Anterior cingulate cortex (tissue), 58 donors: Measurements from ENCODE around the gene EDN1.

ENCODE experiments used
- DNase-seq, 58 donors: peaks; one replicate each; lab custom pipeline; 2025; lab: John Stamatoyannopoulos, UW

Gene EDN1

DNA sequence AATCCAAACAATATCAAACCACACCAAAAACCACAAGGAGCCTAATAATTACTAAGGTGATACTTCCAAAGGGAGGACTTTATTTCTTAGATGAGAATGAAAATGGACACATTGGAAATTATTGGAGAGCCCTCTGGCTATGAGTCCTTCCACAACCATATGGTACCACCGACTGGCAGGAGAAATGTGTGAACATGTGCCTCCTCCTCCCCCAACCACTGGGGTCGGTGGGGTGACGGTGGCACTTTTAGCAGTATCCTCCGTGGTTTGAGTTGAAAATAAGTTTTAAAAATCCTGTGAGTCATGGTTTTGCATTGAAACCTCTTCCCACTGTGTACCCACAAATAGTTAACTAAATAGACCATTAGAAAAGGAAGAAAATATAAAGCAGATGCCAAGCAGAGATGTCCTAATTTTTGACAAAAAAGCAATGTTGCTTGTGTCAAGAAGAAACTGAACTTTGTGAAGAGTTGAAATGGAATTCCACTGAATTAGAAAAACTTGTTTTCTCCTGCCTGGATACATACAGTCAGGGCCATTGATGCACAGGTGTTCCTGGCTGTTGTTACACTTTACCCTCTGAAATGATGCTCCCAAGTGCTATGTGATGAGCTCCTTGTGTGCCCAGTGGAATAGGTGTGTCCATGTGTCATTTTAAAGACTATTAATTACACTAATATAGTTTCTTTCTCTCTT, 3.2 kb downstream of the EDN1 start:
- DNase-seq: no peak

DNA sequence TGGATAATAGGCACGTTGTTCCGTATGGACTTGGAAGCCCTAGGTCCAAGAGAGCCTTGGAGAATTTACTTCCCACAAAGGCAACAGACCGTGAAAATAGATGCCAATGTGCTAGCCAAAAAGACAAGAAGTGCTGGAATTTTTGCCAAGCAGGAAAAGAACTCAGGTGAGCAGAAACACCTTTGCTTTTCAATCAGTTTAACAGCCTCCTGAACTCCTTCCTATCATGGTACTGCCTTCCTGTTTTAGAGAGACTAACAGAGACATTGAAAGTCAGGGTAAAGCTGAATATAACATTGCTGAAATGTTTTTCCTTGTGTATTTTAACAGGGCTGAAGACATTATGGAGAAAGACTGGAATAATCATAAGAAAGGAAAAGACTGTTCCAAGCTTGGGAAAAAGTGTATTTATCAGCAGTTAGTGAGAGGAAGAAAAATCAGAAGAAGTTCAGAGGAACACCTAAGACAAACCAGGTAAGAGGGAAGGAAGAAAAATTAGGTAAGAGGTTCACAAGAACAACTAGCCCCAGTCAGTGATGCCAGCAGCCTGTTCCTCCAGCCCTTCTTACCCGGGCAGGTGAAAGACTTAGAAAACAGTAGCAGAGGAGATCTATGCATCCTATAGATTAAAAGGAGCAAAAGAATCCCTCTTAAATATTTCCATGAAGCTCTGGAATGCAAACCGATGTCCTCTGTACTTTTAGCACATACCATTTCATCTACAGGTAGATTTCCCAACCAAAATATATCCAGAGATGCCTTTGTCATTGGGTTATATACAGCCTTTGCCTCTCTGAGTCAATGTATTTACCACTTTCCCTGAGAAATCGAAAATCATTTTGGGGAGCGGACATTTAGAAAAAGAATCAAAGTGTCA, 4.0 kb downstream of the EDN1 start:
- no peak for DNase-seq

DNA sequence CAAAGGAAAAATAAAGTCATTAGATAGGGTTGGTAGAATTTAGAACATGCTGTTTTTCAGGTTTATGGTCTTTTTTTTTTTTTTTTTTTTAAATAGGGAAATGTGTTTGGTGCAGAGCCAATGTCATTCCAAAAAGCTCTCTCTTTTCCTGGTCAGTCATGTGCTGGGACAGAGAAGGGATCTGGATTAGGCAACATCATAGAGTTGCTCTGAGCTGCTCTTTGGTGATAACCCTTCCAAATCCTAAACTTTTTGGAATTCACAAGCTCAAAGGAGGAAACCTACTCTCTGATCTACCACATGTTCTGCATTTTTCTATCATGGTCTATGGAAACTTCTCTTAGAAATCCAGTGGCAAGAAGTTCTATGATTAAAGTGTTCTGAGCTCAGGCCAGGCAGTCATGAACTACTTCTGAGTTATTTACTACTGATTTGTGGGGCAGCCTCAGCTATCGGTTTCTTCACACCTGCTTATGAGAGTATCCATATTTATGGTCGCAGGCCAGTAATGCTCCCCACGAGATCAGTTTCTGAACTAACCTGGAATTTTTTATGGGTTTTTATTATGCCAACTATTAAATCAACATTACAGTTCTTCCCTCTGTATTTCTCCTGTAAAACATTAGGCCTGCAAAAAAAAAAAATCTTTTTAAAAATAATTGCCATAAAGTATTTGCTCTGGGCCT, 4.8 kb downstream of the EDN1 start:
- no peak for DNase-seq

DNA sequence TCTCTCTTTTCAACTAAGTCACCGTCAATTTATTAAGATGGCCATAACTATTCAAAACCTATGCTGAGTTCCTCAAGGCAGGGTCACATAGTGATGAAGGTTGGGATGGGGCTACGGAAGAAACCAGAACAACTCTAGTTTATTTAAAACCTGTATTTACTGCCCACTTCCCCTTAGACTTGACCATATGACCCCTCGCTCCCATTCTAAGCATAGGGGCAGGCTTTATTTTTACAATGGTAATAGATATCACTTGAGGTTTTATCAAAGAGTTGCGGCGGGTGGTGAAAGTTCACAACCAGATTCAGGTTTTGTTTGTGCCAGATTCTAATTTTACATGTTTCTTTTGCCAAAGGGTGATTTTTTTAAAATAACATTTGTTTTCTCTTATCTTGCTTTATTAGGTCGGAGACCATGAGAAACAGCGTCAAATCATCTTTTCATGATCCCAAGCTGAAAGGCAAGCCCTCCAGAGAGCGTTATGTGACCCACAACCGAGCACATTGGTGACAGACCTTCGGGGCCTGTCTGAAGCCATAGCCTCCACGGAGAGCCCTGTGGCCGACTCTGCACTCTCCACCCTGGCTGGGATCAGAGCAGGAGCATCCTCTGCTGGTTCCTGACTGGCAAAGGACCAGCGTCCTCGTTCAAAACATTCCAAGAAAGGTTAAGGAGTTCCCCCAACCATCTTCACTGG, 5.5 kb downstream of the EDN1 start:
- no peak for DNase-seq

GRCh38 chr6:12296255-12296573, 6.1 kb downstream of the EDN1 start:
- no peak for DNase-seq

DNA sequence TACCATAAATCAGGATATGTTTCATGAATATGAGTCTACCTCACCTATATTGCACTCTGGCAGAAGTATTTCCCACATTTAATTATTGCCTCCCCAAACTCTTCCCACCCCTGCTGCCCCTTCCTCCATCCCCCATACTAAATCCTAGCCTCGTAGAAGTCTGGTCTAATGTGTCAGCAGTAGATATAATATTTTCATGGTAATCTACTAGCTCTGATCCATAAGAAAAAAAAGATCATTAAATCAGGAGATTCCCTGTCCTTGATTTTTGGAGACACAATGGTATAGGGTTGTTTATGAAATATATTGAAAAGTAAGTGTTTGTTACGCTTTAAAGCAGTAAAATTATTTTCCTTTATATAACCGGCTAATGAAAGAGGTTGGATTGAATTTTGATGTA, 6.4 kb downstream of the EDN1 start:
- no peak for DNase-seq

GRCh38 chr6:12297363-12298016, 7.3 kb downstream of the EDN1 start:
- DNase-seq: no peak

GRCh38 chr6:12298017-12298978, 8.1 kb downstream of the EDN1 start:
- no peak for DNase-seq

- no peak for DNase-seq
These were observed 8.8 kb downstream of the EDN1 start for GRCh38 chr6:12298995-12299394.

DNA sequence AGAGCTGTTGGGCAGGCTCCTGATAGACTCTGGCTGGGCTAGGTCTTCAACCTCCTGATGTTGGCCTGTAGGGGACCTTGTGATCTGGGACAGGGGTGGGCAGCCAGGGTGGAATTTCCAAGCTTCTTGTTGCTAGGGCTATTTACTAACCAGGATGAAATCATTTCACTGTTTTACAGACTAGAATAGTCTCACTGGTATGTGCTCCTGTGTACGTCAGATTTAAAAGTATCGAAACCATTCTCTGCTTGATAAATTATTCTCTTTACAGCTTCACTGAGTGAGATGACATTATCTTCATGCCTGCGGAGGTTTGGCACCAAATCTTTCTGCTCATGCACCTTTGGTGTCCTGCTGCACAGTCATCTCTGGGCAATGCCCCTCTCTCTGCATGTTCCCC, 10.9 kb downstream of the EDN1 start:
- no peak for DNase-seq

- no peak for DNase-seq
These were observed 14.3 kb downstream of the EDN1 start for GRCh38 chr6:12304487-12304886.

GRCh38 chr6:12309070-12309469, 18.9 kb downstream of the EDN1 start:
- no peak for DNase-seq

DNA sequence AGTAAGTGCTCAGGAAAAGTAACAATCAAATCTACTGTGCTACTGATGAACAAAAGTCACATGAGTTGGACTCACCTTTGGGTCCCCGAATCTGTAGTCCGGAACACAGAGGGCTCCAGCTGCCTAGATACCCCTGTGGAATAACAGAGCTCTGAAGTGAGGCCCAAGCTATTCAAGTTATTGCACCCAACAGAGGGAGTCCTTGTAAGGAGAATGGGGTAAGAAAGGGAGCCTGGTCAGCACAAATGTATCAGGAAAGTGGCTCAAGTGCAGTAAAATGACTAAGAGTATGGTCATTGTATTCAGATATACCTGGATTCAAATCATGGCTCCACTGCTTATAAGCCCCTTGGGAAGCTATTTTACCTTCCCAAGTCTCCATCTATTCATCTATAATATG, 20.9 kb downstream of the EDN1 start:
- DNase-seq: no peak

GRCh38 chr6:12312736-12313135, 22.6 kb downstream of the EDN1 start:
- DNase-seq: no peak

GRCh38 chr6:12313306-12313991, 23.3 kb downstream of the EDN1 start:
- no peak for DNase-seq

- DNase-seq: no peak
These were observed 23.9 kb downstream of the EDN1 start for GRCh38 chr6:12313992-12314589.

- no peak for DNase-seq
These were observed 24.6 kb downstream of the EDN1 start for GRCh38 chr6:12314751-12315150.
